HEK293 (cell line): ENCODE results near the gene MIB2.
A peak's percentile ranks its signal among the peaks of the same experiment; 100 is the strongest.

Experiments
- GLI2 ChIP-seq: fragments of 450-650 bp; formaldehyde crosslinking; IDR thresholded peaks from 2 replicates; pipeline ENCODE4; 2017; ENCODE audit warnings: missing biosample characterization, missing genetic modification characterization, low read depth, borderline replicate concordance
- SALL2 ChIP-seq: fragments of 450-650 bp; formaldehyde crosslinking; IDR thresholded peaks from 2 replicates; pipeline ENCODE4 v1.5.0; 2017; ENCODE audit warnings: missing biosample characterization, mild to moderate bottlenecking, missing genetic modification characterization, borderline replicate concordance
- ZBTB21 ChIP-seq: fragments of 450-650 bp; formaldehyde crosslinking; IDR thresholded peaks from 2 replicates; pipeline ENCODE4 v1.5.1; 2017; ENCODE audit warnings: missing biosample characterization, missing genetic modification characterization
- ZBTB8A ChIP-seq: fragments of 450-650 bp; formaldehyde crosslinking; IDR thresholded peaks from 2 replicates; pipeline ENCODE4 v1.5.1; 2016; ENCODE audit warnings: missing biosample characterization, missing genetic modification characterization
- ZIC2 ChIP-seq: fragments of 450-650 bp; formaldehyde crosslinking; IDR thresholded peaks from 2 replicates; pipeline ENCODE4 v1.5.1; 2016; ENCODE audit warnings: missing biosample characterization, missing genetic modification characterization
- ZNF155 ChIP-seq: fragments of 450-650 bp; formaldehyde crosslinking; IDR thresholded peaks from 2 replicates; pipeline ENCODE4 v1.5.1; 2016; ENCODE audit warnings: missing biosample characterization, missing genetic modification characterization
- ZNF223 ChIP-seq: fragments of 450-650 bp; formaldehyde crosslinking; IDR thresholded peaks from 2 replicates; pipeline ENCODE4 v1.5.1; 2016; ENCODE audit warnings: missing biosample characterization, missing genetic modification characterization
- ZNF335 ChIP-seq: fragments of 450-650 bp; formaldehyde crosslinking; conservative IDR thresholded peaks from 2 replicates; pipeline ENCODE4 v1.5.1; 2016; ENCODE audit warnings: missing biosample characterization, missing genetic modification characterization
- ZNF341 ChIP-seq: fragments of 450-650 bp; formaldehyde crosslinking; IDR thresholded peaks from 2 replicates; pipeline ENCODE4; 2016; ENCODE audit warnings: low read depth, missing biosample characterization, missing genetic modification characterization
- ZNF391 ChIP-seq: fragments of 450-650 bp; formaldehyde crosslinking; IDR thresholded peaks from 2 replicates; pipeline ENCODE4 v1.5.1; 2016; ENCODE audit warnings: low read depth, missing biosample characterization, missing genetic modification characterization, borderline replicate concordance
- ZNF501 ChIP-seq: fragments of 450-650 bp; formaldehyde crosslinking; IDR thresholded peaks from 2 replicates; pipeline ENCODE4 v1.5.1; 2016; ENCODE audit warnings: missing biosample characterization, missing genetic modification characterization
- ZNF529 ChIP-seq: fragments of 450-650 bp; formaldehyde crosslinking; IDR thresholded peaks from 2 replicates; pipeline ENCODE4 v1.5.1; 2017; ENCODE audit warnings: missing genetic modification characterization, missing biosample characterization; ENCODE audit not compliant: insufficient replicate concordance
- ZNF530 ChIP-seq: fragments of 450-650 bp; formaldehyde crosslinking; IDR thresholded peaks from 2 replicates; pipeline ENCODE4 v1.5.1; 2016; ENCODE audit warnings: low read depth, missing biosample characterization, missing genetic modification characterization
- ZNF664 ChIP-seq: fragments of 450-650 bp; formaldehyde crosslinking; IDR thresholded peaks from 2 replicates; pipeline ENCODE4 v1.5.1; 2016; ENCODE audit warnings: missing biosample characterization, missing genetic modification characterization
- ZNF701 ChIP-seq: fragments of 450-650 bp; formaldehyde crosslinking; IDR thresholded peaks from 2 replicates; pipeline ENCODE4 v1.5.1; 2016; ENCODE audit warnings: missing biosample characterization, missing genetic modification characterization
- ZNF768 ChIP-seq: fragments of 450-650 bp; formaldehyde crosslinking; IDR thresholded peaks from 2 replicates; pipeline ENCODE4 v1.5.1; 2018; ENCODE audit warnings: missing biosample characterization, mild to moderate bottlenecking, missing genetic modification characterization
- ZNF785 ChIP-seq: fragments of 450-650 bp; formaldehyde crosslinking; IDR thresholded peaks from 2 replicates; pipeline ENCODE4 v1.5.1; 2016; ENCODE audit warnings: missing biosample characterization, missing genetic modification characterization
- ZNF791 ChIP-seq: fragments of 450-650 bp; formaldehyde crosslinking; IDR thresholded peaks from 2 replicates; pipeline ENCODE4 v1.5.1; 2016; ENCODE audit warnings: missing biosample characterization, missing genetic modification characterization
- ZNF843 ChIP-seq: fragments of 450-650 bp; formaldehyde crosslinking; IDR thresholded peaks from 2 replicates; pipeline ENCODE4 v1.5.1; 2016; ENCODE audit warnings: missing biosample characterization, missing genetic modification characterization
- ZXDB ChIP-seq: fragments of 450-650 bp; formaldehyde crosslinking; IDR thresholded peaks from 2 replicates; pipeline ENCODE4 v1.5.1; 2016; ENCODE audit warnings: missing biosample characterization, missing genetic modification characterization
- TF ChIP-seq, protein P1 (sequence below): fragments of 450-650 bp; formaldehyde crosslinking; IDR thresholded peaks from 2 replicates; pipeline ENCODE4 v1.5.1; 2017; ENCODE audit warnings: missing biosample characterization, missing genetic modification characterization
- TF ChIP-seq, protein P2 (sequence below): fragments of 450-650 bp; formaldehyde crosslinking; IDR thresholded peaks from 2 replicates; pipeline ENCODE4 v1.5.1; 2017; ENCODE audit warnings: missing biosample characterization, mild to moderate bottlenecking, missing genetic modification characterization, moderate library complexity
- TF ChIP-seq, protein P3 (sequence below): fragments of 450-650 bp; formaldehyde crosslinking; IDR thresholded peaks from 2 replicates; pipeline ENCODE4 v1.5.1; 2016; ENCODE audit warnings: missing biosample characterization, missing genetic modification characterization
- TF ChIP-seq, protein P4 (sequence below): fragments of 450-650 bp; formaldehyde crosslinking; IDR thresholded peaks from 2 replicates; pipeline ENCODE4 v1.5.1; 2016; ENCODE audit warnings: missing biosample characterization, missing genetic modification characterization
- TF ChIP-seq, protein P5 (sequence below): fragments of 450-650 bp; formaldehyde crosslinking; IDR thresholded peaks from 2 replicates; pipeline ENCODE4 v1.5.1; 2016; ENCODE audit warnings: missing biosample characterization, missing genetic modification characterization
- TF ChIP-seq, protein P6 (sequence below): fragments of 450-650 bp; formaldehyde crosslinking; IDR thresholded peaks from 2 replicates; pipeline ENCODE4 v1.5.1; 2016; ENCODE audit warnings: missing biosample characterization, missing genetic modification characterization
- TF ChIP-seq, protein P7 (sequence below): fragments of 450-650 bp; formaldehyde crosslinking; optimal IDR thresholded peaks from 2 replicates; pipeline ENCODE3; 2016; ENCODE audit warnings: missing biosample characterization, mild to moderate bottlenecking, missing genetic modification characterization

Gene MIB2

DNA sequence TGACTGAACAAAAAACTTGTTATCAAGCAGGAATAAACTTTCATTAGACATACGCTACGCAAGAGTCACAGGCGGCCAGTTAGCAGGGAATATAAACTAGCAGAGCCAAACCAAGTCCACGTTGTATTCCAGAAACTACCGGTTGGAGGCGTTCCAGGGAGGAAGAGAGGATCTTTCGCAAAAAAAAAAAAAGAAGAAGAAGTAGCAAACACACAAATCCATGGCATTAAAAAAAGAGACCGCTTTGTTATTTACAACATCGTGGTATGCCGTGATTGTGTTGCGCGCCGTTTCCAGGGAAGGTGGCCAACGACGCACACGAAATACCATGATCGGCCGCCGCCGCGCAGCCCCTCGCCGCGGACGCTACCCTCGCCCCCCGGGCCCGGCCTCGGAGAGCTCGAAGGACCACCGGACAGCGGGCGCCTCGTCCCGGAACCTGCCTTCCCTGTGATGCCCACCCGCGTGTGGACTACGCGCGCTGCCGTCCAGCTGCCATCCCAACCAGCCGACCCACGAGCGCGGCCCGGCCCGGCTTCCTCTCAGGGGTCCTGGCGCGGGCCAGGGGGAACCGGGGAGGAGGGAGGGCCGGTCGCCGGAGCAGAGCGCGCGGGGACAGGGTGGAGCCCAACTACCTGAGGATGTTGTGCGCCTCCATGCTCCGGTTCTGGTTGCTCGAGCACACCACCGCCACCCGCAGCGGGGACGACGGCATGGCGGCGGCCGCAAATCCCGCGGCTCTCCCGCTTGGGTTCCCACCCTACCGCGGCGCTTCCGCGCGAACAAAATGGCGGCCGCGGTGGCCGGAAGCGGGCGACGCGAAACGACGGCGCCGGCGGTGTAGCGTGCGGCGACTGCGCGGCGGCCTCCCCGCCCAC lies 41.2 kb upstream of the MIB2 start (continued):
- TF ChIP-seq, protein P1, sequence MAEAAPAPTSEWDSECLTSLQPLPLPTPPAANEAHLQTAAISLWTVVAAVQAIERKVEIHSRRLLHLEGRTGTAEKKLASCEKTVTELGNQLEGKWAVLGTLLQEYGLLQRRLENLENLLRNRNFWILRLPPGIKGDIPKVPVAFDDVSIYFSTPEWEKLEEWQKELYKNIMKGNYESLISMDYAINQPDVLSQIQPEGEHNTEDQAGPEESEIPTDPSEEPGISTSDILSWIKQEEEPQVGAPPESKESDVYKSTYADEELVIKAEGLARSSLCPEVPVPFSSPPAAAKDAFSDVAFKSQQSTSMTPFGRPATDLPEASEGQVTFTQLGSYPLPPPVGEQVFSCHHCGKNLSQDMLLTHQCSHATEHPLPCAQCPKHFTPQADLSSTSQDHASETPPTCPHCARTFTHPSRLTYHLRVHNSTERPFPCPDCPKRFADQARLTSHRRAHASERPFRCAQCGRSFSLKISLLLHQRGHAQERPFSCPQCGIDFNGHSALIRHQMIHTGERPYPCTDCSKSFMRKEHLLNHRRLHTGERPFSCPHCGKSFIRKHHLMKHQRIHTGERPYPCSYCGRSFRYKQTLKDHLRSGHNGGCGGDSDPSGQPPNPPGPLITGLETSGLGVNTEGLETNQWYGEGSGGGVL, result peak; percentile 15; the same call in 1 of the 2 replicates
- TF ChIP-seq, protein P2, sequence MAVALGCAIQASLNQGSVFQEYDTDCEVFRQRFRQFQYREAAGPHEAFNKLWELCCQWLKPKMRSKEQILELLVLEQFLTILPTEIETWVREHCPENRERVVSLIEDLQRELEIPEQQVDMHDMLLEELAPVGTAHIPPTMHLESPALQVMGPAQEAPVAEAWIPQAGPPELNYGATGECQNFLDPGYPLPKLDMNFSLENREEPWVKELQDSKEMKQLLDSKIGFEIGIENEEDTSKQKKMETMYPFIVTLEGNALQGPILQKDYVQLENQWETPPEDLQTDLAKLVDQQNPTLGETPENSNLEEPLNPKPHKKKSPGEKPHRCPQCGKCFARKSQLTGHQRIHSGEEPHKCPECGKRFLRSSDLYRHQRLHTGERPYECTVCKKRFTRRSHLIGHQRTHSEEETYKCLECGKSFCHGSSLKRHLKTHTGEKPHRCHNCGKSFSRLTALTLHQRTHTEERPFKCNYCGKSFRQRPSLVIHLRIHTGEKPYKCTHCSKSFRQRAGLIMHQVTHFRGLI, result 0 out of 2 replicates have a peak, but pooled peaks have one; percentile 46
- TF ChIP-seq ZNF843 (tag by site-specific recombination) (peak; percentile 18; the same call in 1 of the 2 replicates), ZNF785 (tag by site-specific recombination) (no peak), ZNF664 (tag by site-specific recombination) (no peak), ZNF768 (tag by site-specific recombination) (no peak), ZNF501 (tag by site-specific recombination) (peak; percentile 28), ZIC2 (tag by site-specific recombination) (peak; percentile 53; the same call in 1 of the 2 replicates), ZNF530 (tag by site-specific recombination) (no peak), ZNF391 (tag by site-specific recombination) (0 out of 2 replicates have a peak, but pooled peaks have one; percentile 29), ZBTB8A (tag by site-specific recombination) (0 out of 2 replicates have a peak, but pooled peaks have one; percentile 2), ZNF155 (tag by site-specific recombination) (no peak), SALL2 (tag by site-specific recombination) (no peak), ZNF223 (no peak), ZNF529 (tag by site-specific recombination) (no peak), ZXDB (tag by site-specific recombination) (0 out of 2 replicates have a peak, but pooled peaks have one; percentile 13), ZBTB21 (tag by site-specific recombination) (no peak), ZNF791 (tag by site-specific recombination) (no peak), ZNF701 (tag by site-specific recombination) (no peak), GLI2 (no peak), ZNF335 (tag by site-specific recombination) (peak; percentile 90), ZNF341 (tag by site-specific recombination) (peak; percentile 67)
- TF ChIP-seq, protein P3, sequence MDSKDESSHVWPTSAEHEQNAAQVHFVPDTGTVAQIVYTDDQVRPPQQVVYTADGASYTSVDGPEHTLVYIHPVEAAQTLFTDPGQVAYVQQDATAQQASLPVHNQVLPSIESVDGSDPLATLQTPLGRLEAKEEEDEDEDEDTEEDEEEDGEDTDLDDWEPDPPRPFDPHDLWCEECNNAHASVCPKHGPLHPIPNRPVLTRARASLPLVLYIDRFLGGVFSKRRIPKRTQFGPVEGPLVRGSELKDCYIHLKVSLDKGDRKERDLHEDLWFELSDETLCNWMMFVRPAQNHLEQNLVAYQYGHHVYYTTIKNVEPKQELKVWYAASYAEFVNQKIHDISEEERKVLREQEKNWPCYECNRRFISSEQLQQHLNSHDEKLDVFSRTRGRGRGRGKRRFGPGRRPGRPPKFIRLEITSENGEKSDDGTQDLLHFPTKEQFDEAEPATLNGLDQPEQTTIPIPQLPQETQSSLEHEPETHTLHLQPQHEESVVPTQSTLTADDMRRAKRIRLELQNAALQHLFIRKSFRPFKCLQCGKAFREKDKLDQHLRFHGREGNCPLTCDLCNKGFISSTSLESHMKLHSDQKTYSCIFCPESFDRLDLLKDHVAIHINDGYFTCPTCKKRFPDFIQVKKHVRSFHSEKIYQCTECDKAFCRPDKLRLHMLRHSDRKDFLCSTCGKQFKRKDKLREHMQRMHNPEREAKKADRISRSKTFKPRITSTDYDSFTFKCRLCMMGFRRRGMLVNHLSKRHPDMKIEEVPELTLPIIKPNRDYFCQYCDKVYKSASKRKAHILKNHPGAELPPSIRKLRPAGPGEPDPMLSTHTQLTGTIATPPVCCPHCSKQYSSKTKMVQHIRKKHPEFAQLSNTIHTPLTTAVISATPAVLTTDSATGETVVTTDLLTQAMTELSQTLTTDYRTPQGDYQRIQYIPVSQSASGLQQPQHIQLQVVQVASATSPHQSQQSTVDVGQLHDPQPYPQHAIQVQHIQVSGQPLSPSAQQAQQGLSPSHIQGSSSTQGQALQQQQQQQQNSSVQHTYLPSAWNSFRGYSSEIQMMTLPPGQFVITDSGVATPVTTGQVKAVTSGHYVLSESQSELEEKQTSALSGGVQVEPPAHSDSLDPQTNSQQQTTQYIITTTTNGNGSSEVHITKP (tag by site-specific recombination), result peak; percentile 34; the same call in 1 of the 2 replicates
- TF ChIP-seq, protein P4, sequence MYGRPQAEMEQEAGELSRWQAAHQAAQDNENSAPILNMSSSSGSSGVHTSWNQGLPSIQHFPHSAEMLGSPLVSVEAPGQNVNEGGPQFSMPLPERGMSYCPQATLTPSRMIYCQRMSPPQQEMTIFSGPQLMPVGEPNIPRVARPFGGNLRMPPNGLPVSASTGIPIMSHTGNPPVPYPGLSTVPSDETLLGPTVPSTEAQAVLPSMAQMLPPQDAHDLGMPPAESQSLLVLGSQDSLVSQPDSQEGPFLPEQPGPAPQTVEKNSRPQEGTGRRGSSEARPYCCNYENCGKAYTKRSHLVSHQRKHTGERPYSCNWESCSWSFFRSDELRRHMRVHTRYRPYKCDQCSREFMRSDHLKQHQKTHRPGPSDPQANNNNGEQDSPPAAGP, result peak; percentile 35; the same call in 1 of the 2 replicates
- TF ChIP-seq, protein P5, sequence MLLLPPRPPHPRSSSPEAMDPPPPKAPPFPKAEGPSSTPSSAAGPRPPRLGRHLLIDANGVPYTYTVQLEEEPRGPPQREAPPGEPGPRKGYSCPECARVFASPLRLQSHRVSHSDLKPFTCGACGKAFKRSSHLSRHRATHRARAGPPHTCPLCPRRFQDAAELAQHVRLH, result no peak
- TF ChIP-seq, protein P6, sequence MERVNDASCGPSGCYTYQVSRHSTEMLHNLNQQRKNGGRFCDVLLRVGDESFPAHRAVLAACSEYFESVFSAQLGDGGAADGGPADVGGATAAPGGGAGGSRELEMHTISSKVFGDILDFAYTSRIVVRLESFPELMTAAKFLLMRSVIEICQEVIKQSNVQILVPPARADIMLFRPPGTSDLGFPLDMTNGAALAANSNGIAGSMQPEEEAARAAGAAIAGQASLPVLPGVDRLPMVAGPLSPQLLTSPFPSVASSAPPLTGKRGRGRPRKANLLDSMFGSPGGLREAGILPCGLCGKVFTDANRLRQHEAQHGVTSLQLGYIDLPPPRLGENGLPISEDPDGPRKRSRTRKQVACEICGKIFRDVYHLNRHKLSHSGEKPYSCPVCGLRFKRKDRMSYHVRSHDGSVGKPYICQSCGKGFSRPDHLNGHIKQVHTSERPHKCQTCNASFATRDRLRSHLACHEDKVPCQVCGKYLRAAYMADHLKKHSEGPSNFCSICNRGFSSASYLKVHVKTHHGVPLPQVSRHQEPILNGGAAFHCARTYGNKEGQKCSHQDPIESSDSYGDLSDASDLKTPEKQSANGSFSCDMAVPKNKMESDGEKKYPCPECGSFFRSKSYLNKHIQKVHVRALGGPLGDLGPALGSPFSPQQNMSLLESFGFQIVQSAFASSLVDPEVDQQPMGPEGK (tag by site-specific recombination), result peak; percentile 70
- TF ChIP-seq, protein P7, sequence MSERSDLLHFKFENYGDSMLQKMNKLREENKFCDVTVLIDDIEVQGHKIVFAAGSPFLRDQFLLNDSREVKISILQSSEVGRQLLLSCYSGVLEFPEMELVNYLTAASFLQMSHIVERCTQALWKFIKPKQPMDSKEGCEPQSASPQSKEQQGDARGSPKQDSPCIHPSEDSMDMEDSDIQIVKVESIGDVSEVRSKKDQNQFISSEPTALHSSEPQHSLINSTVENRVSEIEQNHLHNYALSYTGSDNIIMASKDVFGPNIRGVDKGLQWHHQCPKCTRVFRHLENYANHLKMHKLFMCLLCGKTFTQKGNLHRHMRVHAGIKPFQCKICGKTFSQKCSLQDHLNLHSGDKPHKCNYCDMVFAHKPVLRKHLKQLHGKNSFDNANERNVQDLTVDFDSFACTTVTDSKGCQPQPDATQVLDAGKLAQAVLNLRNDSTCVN (tag by site-specific recombination), result peak; percentile 95
